Caco-2 (cell line): ENCODE results near the gene TNFRSF8. TPM values are rescaled to one million over a fixed set of nuclear protein-coding genes. Genes with fewer than 3 reads are reported as not detected.

Source experiments
- BruUV-seq: library from RNA; stranded (reverse); fragments of 400-500 nt; replicated peaks from 2 replicates; lab custom pipeline; 2021; lab: Mats Ljungman, UMichigan
- CTCF ChIA-PET: fragments of 300-600 bp; sonication (Branson Sonifier 250); formaldehyde crosslinking; loops from one replicate; lab custom pipeline; 2022; ENCODE audit warnings: antibody characterized with exemption; lab: Charles Lee
- POLR2A ChIA-PET: fragments of 300-600 bp; sonication (Branson Sonifier 250); formaldehyde crosslinking; loops from one replicate; lab custom pipeline; 2022; ENCODE audit warnings: antibody characterized with exemption; lab: Charles Lee
- DNase-seq, 2 experiments: peaks; one replicate each; pipeline versions ENCODE4 v3.0.0 to v3.0.0-alpha.2; 2020 to 2022
- H3K27me3 ChIP-seq: replicated peaks from 2 replicates; pipeline ENCODE4 v1.6.0; 2011; ENCODE audit warnings: low read length; ENCODE audit not compliant: control insufficient read depth, insufficient read depth
- H3K36me3 ChIP-seq: 2 replicates; pipeline ENCODE4 v1.5.1; 2011; ENCODE audit warnings: low read length; ENCODE audit not compliant: control insufficient read depth, insufficient read depth
- H3K4me1 ChIP-seq: fragments of 250-450 bp; sonication (Bioruptor Pico); 2 replicates; pipeline ENCODE4 v1.5.1; 2020; ENCODE audit warnings: mild to moderate bottlenecking
- H3K4me3 ChIP-seq: 2 replicates; pipeline ENCODE4 v1.5.1; 2011; ENCODE audit warnings: low read depth, mild to moderate bottlenecking, control low read depth, low read length
- H3K9me3 ChIP-seq: fragments of 250-450 bp; sonication (Bioruptor Pico); 2 replicates; pipeline ENCODE4 v1.5.1; 2020; ENCODE audit warnings: mild to moderate bottlenecking, moderate library complexity
- H3K27ac Mint-ChIP-seq: one replicate; pipeline ENCODE4 v1.8.0; 2022; ENCODE audit warnings: mixed read lengths; ENCODE audit not compliant: unreplicated experiment
- H3K27me3 Mint-ChIP-seq: one replicate; pipeline ENCODE4 v1.8.0; 2022; ENCODE audit warnings: mixed read lengths; ENCODE audit not compliant: insufficient read depth, unreplicated experiment
- H3K36me3 Mint-ChIP-seq: one replicate; pipeline ENCODE4 v1.8.0; 2022; ENCODE audit warnings: mild to moderate bottlenecking, mixed read lengths; ENCODE audit not compliant: insufficient read depth, unreplicated experiment
- H3K4me1 Mint-ChIP-seq: one replicate; pipeline ENCODE4 v1.8.0; 2022; ENCODE audit warnings: low read depth, mixed read lengths; ENCODE audit not compliant: unreplicated experiment
- H3K4me3 Mint-ChIP-seq: one replicate; pipeline ENCODE4 v1.8.0; 2022; ENCODE audit warnings: mild to moderate bottlenecking, moderate library complexity, mixed read lengths; ENCODE audit not compliant: unreplicated experiment
- H3K9me3 Mint-ChIP-seq: one replicate; pipeline ENCODE4 v1.8.0; 2022; ENCODE audit warnings: mixed read lengths; ENCODE audit not compliant: unreplicated experiment
- CTCF ChIP-seq, 2 experiments: fragments of 200-600 bp in 1 of 2; IDR thresholded peaks; 1 replicate in 1 of 2; 2 replicates in 1 of 2; pipeline versions ENCODE4 v1.5.1 to v1.8.0; 2011 to 2022; ENCODE audit warnings: antibody characterized with exemption in 1 of 2, control low read depth in 1 of 2, inconsistent platforms in 1 of 2, low read depth in 1 of 2, low read length in 1 of 2, mild to moderate bottlenecking in 1 of 2, moderate library complexity in 1 of 2; ENCODE audit not compliant: insufficient read depth in 1 of 2, severe bottlenecking in 1 of 2, unreplicated experiment in 1 of 2
- intact Hi-C: fragments of 100-400 bp; cut with micrococcal nuclease; formaldehyde crosslinking; loops from one replicate; pipeline ENCODE4 v1.10.0; 2022; ENCODE audit not compliant: unreplicated experiment
- total RNA-seq: library from RNA; stranded (reverse); gene quantifications from 2 replicates; pipeline ENCODE4 v1.2.3, GENCODE V29; 2022

TNFRSF8 gene
- total RNA-seq, 1 experiment from 2014 or later = not detected

GRCh38 chr1:12021616-12022015, 41.5 kb upstream of the TNFRSF8 start:
- Histone ChIP-seq H3K4me1 (no peaks in the 10 kb centered on the region), H3K9me3 (no peaks in the 10 kb centered on the region), H3K4me3 (no peak overlapping the region), H3K27me3 (no peaks in the 10 kb centered on the region), H3K36me3 (peaks cover 4% of the 10 kb centered on the region)
- CTCF ChIA-PET = no interaction called here
- DNase-seq = no peak
- Mint-ChIP-seq H3K4me3 (no peak overlapping the region), H3K36me3 (peaks cover 32% of the 10 kb centered on the region), H3K27ac (no peak overlapping the region), H3K9me3 (no peaks in the 10 kb centered on the region), H3K4me1 (no peaks in the 10 kb centered on the region), H3K27me3 (no peaks in the 10 kb centered on the region)
- no peak for TF ChIP-seq CTCF (IDR thresholded peaks at IDR 0.05; ENCODE audit: insufficient read depth in 1 of 2, low read depth in 1 of 2, low read length in 1 of 2, severe bottlenecking in 1 of 2, unreplicated experiment in 1 of 2)
- POLR2A ChIA-PET = no interaction called here
- TSS peak; percentile 8 for BruUV-seq
- intact Hi-C loops = no loop called here

- peaks cover 4% of the 10 kb centered on the region for H3K36me3 ChIP-seq
- H3K4me3 ChIP-seq = no peak overlapping the region
- Mint-ChIP-seq H3K4me3 (no peak overlapping the region), H3K9me3 (no peaks in the 10 kb centered on the region), H3K36me3 (peaks cover 32% of the 10 kb centered on the region), H3K27me3 (no peaks in the 10 kb centered on the region), H3K4me1 (no peaks in the 10 kb centered on the region), H3K27ac (no peak overlapping the region)
- no peaks in the 10 kb centered on the region for H3K9me3 ChIP-seq
- no peaks in the 10 kb centered on the region for H3K27me3 ChIP-seq
- no peaks in the 10 kb centered on the region for H3K4me1 ChIP-seq
- CTCF ChIA-PET = no interaction called here
- POLR2A ChIA-PET = no interaction called here
- no TSS peak for BruUV-seq
- intact Hi-C loops = no loop called here
- no peak for DNase-seq
- TF ChIP-seq CTCF (IDR thresholded peaks at IDR 0.05; ENCODE audit: insufficient read depth in 1 of 2, low read depth in 1 of 2, low read length in 1 of 2, severe bottlenecking in 1 of 2, unreplicated experiment in 1 of 2) = no peak
Measured at GRCh38 chr1:12022036-12022435, 41.1 kb upstream of the TNFRSF8 start.

GRCh38 chr1:12026586-12026985, 36.5 kb upstream of the TNFRSF8 start:
- Histone ChIP-seq H3K4me3 (no peak overlapping the region), H3K9me3 (no peaks in the 10 kb centered on the region), H3K27me3 (no peaks in the 10 kb centered on the region), H3K36me3 (peaks cover 4% of the 10 kb centered on the region), H3K4me1 (no peaks in the 10 kb centered on the region)
- no peak for DNase-seq
- BruUV-seq = no TSS peak
- no peaks in the 10 kb centered on the region for H3K27me3 Mint-ChIP-seq
- no peak for TF ChIP-seq CTCF (IDR thresholded peaks at IDR 0.05; ENCODE audit: insufficient read depth in 1 of 2, low read depth in 1 of 2, low read length in 1 of 2, severe bottlenecking in 1 of 2, unreplicated experiment in 1 of 2)
- no peaks in the 10 kb centered on the region for H3K9me3 Mint-ChIP-seq
- peaks cover 38% of the 10 kb centered on the region for H3K36me3 Mint-ChIP-seq
- H3K4me3 Mint-ChIP-seq = no peak overlapping the region
- CTCF ChIA-PET = no interaction called here
- POLR2A ChIA-PET = interaction anchor here (0.6 kb wide), 1 partner anchor 7 kb away, joined by 7 read pairs; the partner anchor contains the start of gene MIIP
- no peak overlapping the region for H3K27ac Mint-ChIP-seq
- H3K4me1 Mint-ChIP-seq = no peaks in the 10 kb centered on the region
- intact Hi-C loops = no loop called here
